ENCODE measurements around the gene SEMA3C. TPM values are rescaled to one million over a fixed set of nuclear protein-coding genes. Genes with fewer than 3 reads are reported as not detected.

Gene SEMA3C
- total and polyA plus RNA-seq, 8 donors = 4.5 to 344 (median 68.7) TPM

DNA sequence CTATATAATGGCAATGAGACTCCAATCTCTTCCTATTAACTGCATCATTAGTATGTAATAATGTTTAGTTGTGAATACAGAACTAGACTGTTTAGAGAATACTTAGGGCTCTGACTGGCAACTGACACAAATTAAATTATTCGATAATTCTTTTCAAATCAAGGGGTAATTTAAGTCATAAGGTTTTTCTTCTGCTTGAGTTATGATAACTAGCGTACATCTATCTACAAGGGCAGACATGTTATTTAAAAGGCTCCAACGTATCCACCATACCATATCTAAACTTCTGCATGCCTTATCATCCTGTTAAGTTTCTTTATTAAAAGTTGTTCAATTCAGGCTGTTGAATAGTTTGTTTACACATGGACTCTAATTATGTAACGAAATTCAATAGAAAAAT, 11.2 kb downstream of the SEMA3C start:
- no peaks in the 10 kb centered on the region for H3K9me3 ChIP-seq
- no peaks in the 10 kb centered on the region for H3K27me3 ChIP-seq
- intact Hi-C loops (cut with DNase I; ENCODE audit: low total_unique reads) = no loop called here
- no peak overlapping the region for H3K4me3 ChIP-seq
- H3K36me3 ChIP-seq = no peaks in the 10 kb centered on the region
- H3K4me1 ChIP-seq = peaks cover 0 to 30% (median under 1%) of the 10 kb centered on the region in 4 donors
- no peak for DNase-seq
- H3K27ac ChIP-seq = no peak overlapping the region
- WGBS, 5 donors = 34 to 56% (median 42%) methylated on average over 4 of the region's 4 CpGs
- TF ChIP-seq, protein P1, sequence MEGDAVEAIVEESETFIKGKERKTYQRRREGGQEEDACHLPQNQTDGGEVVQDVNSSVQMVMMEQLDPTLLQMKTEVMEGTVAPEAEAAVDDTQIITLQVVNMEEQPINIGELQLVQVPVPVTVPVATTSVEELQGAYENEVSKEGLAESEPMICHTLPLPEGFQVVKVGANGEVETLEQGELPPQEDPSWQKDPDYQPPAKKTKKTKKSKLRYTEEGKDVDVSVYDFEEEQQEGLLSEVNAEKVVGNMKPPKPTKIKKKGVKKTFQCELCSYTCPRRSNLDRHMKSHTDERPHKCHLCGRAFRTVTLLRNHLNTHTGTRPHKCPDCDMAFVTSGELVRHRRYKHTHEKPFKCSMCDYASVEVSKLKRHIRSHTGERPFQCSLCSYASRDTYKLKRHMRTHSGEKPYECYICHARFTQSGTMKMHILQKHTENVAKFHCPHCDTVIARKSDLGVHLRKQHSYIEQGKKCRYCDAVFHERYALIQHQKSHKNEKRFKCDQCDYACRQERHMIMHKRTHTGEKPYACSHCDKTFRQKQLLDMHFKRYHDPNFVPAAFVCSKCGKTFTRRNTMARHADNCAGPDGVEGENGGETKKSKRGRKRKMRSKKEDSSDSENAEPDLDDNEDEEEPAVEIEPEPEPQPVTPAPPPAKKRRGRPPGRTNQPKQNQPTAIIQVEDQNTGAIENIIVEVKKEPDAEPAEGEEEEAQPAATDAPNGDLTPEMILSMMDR (IDR thresholded peaks at IDR 0.05) = no peak
- TF ChIP-seq EP300 (IDR thresholded peaks at IDR 0.05) (no peak), POLR2AphosphoS5 (IDR thresholded peaks at IDR 0.05) (no peak), POLR2A (IDR thresholded peaks at IDR 0.05) (no peak)

DNA sequence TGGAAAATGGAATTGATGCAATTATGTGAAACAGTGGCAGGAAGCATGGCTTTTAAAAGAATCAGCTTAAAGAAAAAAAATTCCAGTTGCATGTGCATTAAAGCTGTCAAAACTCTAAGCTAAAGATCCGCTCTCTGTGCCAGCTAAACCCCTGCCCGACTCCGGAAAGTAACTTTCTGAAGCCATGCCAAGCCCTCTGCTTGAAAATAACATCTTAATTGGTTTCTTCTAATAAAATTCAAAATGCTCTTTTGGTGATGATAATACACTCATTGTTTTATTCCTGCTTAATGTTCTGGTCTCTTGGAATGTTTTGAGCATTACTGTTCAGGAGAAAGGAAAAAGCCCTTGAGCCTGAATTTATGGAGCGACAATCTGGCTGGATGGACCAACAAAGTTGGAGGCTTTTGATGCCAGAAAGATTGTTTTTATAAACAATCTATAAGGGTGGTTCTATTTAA, 11.7 kb downstream of the SEMA3C start:
- 76 to 81% (median 78%) methylated on average over 4 of the region's 4 CpGs for WGBS, 5 donors
- TF ChIP-seq POLR2A (IDR thresholded peaks at IDR 0.05) (no peak), EP300 (IDR thresholded peaks at IDR 0.05) (no peak), POLR2AphosphoS5 (IDR thresholded peaks at IDR 0.05) (no peak)
- TF ChIP-seq, protein P1 (IDR thresholded peaks at IDR 0.05) = no peak
- no peaks in the 10 kb centered on the region for H3K27me3 ChIP-seq
- no peak overlapping the region for H3K27ac ChIP-seq
- no peaks in the 10 kb centered on the region for H3K9me3 ChIP-seq
- peaks cover 0 to 28% (median 0%) of the 10 kb centered on the region in 4 donors for H3K4me1 ChIP-seq
- no peak for DNase-seq
- H3K36me3 ChIP-seq = no peaks in the 10 kb centered on the region
- no peak overlapping the region for H3K4me3 ChIP-seq
- intact Hi-C loops (cut with DNase I; ENCODE audit: low total_unique reads) = no loop called here

DNA sequence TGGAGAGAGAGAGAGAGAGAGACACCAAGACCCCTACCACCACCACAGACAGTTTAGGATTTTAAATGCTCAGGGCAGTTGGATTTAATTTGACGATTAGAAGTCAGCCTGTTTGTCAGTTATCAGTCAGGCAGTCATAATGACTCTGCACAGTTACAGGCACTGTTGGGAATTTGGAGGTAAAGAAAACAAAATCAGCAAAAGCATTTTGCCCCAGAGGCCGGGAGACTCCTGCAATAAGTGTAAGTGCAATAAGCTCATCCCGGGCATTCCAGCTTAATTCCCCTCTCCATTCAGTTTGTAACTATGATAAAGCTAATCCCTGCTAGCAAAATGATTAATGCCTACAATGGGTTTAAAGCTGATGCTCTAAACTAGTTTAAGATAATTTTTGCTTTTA, 13.5 kb downstream of the SEMA3C start:
- intact Hi-C loops (cut with DNase I; ENCODE audit: low total_unique reads) = no loop called here
- Histone ChIP-seq H3K9me3 (no peaks in the 10 kb centered on the region), H3K27me3 (no peaks in the 10 kb centered on the region), H3K4me3 (no peak overlapping the region), H3K4me1 (peaks cover 0 to 28% (median 2%) of the 10 kb centered on the region in 4 donors), H3K27ac (no peak overlapping the region), H3K36me3 (no peaks in the 10 kb centered on the region)
- DNase-seq = no peak
- 71 to 83% (median 77%) methylated on average over 3 of the region's 3 CpGs for WGBS, 5 donors
- TF ChIP-seq, protein P1 (IDR thresholded peaks at IDR 0.05) = no peak

DNA sequence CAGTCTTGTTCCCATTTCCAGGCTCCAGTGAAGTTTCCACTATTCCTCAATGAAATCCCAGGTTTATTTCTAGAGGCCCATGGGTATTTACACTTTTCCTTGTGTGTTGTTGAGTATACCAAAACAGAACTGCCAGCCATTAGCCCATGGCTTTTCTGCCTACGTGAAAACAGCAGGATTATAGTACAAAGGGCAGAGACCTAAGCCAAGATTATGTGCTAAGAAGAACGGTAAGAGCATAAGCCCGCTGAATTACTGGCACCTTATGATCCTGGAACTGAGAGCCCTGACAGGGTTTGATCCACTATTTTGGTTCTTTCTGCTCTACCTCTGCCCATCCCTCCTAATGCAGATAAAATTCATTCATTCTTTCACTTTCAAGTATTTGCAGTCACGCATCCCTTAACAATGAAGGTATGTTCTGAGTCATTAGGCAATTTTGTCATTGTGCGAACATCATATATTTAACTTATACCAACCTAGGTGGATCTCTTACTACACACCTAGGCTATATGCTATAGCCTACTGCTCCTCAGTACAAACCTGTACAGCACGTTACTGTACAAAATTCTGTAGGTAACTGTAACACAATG, 16.0 kb downstream of the SEMA3C start:
- Histone ChIP-seq H3K4me1 (peaks cover 0 to 19% (median 3%) of the 10 kb centered on the region in 4 donors), H3K4me3 (no peak overlapping the region), H3K9me3 (no peaks in the 10 kb centered on the region), H3K27me3 (no peaks in the 10 kb centered on the region), H3K36me3 (no peaks in the 10 kb centered on the region), H3K27ac (peak overlapping the region in 1 of 5 donors; percentile 14)
- no peak for TF ChIP-seq EP300 (IDR thresholded peaks at IDR 0.05)
- no peak for TF ChIP-seq POLR2AphosphoS5 (IDR thresholded peaks at IDR 0.05)
- no peak for TF ChIP-seq POLR2A (IDR thresholded peaks at IDR 0.05)
- TF ChIP-seq, protein P1 (IDR thresholded peaks at IDR 0.05) = no peak
- WGBS, 5 donors = 80 to 94% (median 90%) methylated on average over 6 of the region's 6 CpGs
- intact Hi-C loops (cut with DNase I; ENCODE audit: low total_unique reads) = no loop called here
- DNase-seq = no peak

All from stomach (tissue), 9 donors.